ENCODE data around the gene CD300LB.

Gene CD300LB

DNA sequence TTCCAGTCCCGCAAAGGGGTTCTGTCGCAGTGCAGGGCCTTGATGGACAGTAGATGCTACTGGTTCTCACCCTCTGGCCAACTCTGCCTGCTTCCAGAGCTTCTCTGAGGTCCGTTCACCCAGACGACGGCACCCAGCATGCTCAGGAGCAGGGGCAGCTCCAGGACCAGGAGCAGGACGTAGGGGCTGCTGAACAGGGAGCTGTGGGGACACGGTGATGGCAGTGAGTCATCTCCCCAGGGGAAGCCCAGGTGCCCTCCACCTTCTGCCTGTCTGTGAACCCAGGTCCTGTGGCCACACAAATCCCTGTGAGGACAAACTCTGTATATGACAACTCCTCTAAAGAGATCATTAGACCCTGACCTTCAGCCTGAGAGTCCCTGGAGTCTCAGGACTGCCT lies 18.1 kb upstream of the CD300LB start:
- in situ Hi-C loops (cut with MboI; ENCODE audit: low pct_unique_long_range_greater_than_20kb, low sequenced_read_pairs, unreplicated experiment): no loop called here
- TF ChIP-seq, protein P1, sequence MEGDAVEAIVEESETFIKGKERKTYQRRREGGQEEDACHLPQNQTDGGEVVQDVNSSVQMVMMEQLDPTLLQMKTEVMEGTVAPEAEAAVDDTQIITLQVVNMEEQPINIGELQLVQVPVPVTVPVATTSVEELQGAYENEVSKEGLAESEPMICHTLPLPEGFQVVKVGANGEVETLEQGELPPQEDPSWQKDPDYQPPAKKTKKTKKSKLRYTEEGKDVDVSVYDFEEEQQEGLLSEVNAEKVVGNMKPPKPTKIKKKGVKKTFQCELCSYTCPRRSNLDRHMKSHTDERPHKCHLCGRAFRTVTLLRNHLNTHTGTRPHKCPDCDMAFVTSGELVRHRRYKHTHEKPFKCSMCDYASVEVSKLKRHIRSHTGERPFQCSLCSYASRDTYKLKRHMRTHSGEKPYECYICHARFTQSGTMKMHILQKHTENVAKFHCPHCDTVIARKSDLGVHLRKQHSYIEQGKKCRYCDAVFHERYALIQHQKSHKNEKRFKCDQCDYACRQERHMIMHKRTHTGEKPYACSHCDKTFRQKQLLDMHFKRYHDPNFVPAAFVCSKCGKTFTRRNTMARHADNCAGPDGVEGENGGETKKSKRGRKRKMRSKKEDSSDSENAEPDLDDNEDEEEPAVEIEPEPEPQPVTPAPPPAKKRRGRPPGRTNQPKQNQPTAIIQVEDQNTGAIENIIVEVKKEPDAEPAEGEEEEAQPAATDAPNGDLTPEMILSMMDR (IDR thresholded peaks at IDR 0.05; ENCODE audit: extremely low read depth, insufficient read depth, missing control alignments): no peak
- DNase-seq (ENCODE audit: low spot score): no peak

DNA sequence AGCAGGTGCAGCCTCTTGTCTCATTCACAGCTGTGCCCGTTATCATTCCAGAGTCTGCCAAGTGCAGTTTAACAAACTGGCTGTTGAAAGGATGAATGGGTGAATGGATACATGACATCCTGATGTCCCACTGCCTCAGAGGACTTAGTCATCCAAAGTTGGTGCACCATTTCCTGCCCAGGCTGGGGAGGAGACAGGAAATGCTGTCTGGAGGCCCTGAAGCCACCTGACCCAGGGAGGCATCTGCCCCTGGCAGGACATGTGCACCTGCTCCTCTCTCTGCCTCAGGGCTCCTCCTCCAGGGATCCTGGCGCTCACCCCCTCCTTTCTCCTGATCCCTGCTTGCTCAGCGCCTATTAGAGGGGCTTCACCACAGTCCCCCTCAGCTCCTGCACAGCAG lies 16.5 kb upstream of the CD300LB start:
- TF ChIP-seq, protein P1 (IDR thresholded peaks at IDR 0.05; ENCODE audit: extremely low read depth, insufficient read depth, missing control alignments): no peak
- DNase-seq (ENCODE audit: low spot score): no peak

DNA sequence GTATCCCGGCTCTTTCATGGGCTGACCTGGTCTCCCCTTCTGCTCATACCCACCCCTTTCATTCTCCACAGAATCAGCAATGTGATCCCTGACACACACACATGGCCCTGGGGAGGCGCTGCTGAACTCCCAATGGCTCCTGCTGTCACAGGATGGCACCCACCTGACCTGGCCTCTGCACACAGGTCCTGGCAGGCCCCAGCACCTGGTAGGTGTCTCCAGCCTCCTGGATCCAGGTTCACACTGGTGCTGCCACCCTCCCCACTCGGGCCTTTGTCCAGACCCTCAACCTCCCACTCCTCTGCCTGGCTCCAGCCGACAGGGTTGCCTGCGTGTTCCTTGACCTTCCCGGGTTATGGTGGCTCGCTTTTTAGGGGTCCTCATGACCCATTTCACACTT lies 16.0 kb upstream of the CD300LB start:
- DNase-seq (ENCODE audit: low spot score): no peak
- in situ Hi-C loops (cut with MboI; ENCODE audit: low pct_unique_long_range_greater_than_20kb, low sequenced_read_pairs, unreplicated experiment): no loop called here
- TF ChIP-seq, protein P1 (IDR thresholded peaks at IDR 0.05; ENCODE audit: extremely low read depth, insufficient read depth, missing control alignments): no peak

More for the DNA sequence above, 16.5 kb upstream of the CD300LB start:
- in situ Hi-C loops (cut with MboI; ENCODE audit: low pct_unique_long_range_greater_than_20kb, low sequenced_read_pairs, unreplicated experiment): no loop called here

DNA sequence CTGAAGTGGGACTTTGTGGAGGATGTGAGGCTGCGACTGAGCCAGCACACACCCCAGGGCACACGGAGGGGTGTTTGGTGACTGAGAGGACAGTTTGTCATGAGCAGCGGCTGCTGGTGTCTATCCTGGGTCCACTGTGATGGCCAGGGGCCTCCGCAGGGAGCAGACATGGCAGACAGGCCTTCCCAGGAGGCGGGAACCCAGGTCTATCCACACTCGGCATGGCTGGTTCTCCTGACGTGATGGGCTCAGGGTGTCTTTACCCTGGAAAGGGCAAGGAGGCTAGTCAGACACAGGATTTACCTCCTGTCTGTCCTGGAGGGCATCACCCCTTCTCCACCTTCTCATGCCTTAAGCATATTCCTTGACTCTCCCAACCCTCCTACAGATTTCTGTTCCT lies 15.3 kb upstream of the CD300LB start:
- in situ Hi-C loops (cut with MboI; ENCODE audit: low pct_unique_long_range_greater_than_20kb, low sequenced_read_pairs, unreplicated experiment): no loop called here
- no peak for DNase-seq (ENCODE audit: low spot score)
- TF ChIP-seq, protein P1 (IDR thresholded peaks at IDR 0.05; ENCODE audit: extremely low read depth, insufficient read depth, missing control alignments): no peak

DNA sequence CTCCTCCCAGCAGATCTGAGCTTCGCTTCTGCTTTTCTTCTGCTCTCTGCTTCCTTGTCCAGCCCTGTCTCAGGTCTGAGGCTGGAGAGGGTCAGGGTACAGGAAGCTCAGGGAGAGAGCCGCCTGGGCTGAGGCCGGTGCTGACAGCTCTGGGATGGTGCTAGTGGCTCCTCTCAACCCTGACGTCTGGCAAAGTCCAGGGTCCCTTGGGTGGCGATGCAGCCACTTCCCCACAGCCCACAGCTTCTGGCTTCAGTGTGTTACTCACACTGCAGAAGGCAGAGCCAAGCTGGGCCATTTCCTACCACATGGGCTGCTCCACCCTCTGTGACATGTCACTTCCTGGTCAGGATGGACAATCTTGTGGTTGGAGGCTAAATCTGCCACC lies 14.6 kb upstream of the CD300LB start, which contains the start of gene CD300C:
Gene CD300C, minus strand, starts transcription at position 273 of the 388 bp plus-strand sequence. CDS start 333 bp downstream, outside the sequence.
- in situ Hi-C loops (cut with MboI; ENCODE audit: low pct_unique_long_range_greater_than_20kb, low sequenced_read_pairs, unreplicated experiment): no loop called here
- TF ChIP-seq, protein P1 (IDR thresholded peaks at IDR 0.05; ENCODE audit: extremely low read depth, insufficient read depth, missing control alignments): no peak
- DNase-seq (ENCODE audit: low spot score): no peak

DNA sequence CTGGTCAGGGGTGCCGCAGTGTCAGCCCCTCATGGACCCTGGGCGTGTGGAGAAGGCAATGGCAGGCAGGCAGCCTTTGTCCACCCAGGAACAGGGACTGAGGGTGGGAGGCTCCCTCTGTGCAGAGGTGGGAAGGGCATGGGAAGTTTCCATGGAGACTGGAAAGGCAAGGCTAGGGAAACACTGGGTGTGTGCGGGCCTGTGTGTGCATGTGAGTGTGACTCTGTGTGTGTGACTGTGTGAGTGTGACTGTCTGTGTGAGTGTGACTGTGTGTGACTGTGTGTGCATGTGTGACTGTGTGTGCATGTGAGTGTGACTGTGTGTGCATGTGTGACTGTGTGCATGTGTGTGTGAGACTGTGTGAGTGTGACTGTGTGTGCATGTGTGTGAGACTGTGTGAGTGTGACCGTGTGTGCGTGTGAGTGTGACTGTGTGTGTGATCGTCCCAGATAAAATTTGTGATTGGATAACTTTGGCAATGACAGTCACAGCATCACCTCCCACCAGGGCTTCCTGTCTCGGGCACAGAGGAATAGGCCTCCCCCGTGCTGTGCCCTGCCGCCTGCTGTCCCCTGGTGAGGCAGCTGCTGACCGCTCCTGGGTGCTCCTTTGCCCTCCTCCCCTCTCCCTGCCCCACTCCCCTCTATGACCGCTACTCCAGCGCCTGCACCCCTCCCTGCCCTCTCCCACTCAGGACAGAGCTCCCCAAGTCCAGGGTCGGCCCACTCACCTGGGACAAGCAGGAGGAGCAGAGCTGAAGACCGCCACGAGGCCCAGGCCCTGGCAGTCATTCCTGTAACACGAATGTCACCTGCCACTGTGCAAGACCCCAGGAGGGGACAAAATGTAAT lies 13.9 kb upstream of the CD300LB start:
- in situ Hi-C loops (cut with MboI; ENCODE audit: low pct_unique_long_range_greater_than_20kb, low sequenced_read_pairs, unreplicated experiment): no loop called here
- TF ChIP-seq, protein P1 (IDR thresholded peaks at IDR 0.05; ENCODE audit: extremely low read depth, insufficient read depth, missing control alignments): no peak
- no peak for DNase-seq (ENCODE audit: low spot score)
